ENCODE results near the gene IGF1.
A peak's percentile ranks its signal among the peaks of the same experiment; 100 is the strongest.

Gene IGF1

DNA sequence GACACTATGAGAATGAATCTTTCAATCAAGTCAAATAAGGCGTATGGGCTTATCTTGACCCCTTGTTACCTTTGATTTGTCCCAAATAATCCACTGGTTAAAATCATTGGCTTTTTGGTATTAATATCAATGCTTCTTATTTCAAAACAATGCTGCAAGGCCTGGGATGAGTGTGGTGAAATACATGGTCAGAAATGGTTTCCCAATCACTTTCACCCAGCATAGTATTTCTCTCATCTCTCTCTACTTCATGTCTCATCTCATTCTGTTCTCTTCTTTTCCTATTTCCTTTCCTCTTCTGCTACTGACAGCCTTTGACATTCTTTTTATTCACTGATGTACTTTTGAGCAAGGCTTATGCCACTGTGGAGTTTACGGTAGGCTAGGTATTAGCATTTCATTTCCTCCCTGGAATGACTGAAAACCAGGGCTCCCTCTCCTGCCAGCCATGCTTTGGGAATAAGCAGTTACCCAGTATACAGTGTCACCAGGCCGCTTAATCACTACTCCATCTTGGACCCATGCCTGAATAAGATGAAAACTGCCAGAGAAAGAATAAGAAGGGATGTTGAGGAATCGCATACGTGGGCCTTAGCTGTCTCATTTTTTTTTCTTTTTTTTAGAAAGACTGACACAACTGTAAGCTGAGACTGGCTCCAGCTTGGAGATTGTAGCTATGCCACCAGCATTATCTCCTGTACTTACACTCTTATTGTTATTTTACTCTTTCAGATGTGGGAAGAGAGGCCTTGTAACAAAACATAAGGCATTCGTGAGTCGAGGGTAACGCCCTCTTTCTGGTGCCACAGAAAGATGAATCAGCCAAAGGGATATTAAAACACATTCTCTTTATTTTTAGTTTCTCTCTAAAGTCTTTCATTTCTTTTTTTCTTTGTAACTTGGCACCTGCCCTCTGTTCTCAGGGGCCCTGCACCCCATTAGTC is 53.5 kb downstream of the IGF1 start:
- DNase-seq, result peak in 1 of 14 donors; percentile 57

DNA sequence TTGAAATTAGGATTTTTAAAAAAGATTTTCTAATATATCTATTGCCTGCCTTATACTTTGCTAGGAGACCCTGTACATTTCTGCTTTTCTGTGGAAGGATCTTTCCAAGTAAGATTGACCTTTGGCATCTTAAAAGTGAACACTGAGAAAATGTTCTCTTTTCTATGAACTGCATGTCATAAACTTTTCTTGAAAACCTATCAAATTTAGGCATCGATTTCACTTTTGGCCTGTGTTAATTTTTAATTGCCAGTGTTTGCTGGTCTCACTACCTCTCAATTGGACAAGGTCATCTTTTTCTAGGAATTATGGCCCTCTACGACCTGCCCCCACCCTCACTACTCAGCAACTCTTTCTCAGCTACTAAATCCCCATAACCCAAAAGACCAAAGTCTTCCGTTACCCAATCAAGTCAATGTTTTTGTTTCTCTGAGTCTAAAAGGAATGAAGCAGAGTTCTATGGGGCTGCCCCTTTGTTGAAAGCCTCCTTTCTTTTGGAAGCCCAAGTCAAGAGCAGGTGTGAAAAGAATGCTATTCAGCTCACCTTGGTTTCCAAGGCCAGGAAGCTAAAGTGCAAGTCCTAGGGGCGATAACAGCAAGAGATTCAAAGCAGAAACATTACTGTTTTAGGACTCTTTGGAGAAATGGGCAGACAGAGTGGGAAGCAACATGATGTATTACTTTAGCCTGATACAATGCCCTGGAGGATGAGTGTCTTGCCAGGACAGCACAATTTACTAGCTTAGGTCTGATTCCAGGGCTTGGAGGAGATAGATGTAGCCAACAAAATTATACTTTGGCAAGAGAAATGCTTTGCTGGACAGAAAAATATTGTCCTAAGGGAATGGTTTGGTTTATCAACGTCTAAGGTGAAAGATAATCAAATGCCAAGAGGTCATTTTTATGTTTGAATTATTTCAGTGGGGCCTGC is 55.0 kb downstream of the IGF1 start:
- DNase-seq, result no peak

DNA sequence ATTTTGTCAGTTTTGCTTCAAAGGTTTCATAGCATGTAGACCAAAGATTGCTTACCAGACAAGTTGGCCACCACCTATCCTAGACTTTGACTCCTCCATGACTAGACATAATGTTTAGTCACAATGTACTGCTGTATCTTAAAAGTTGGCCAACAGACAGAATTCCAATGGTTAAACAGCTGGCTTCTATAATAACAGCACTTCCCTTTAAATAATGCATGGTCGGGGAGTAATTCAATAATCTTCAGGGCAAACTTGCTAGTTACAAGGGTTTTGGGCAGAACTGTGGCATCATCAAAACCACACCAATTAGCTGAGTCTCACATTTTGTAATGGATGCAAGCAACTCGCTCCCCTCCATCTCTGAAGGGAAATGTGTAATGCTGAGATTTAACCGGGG is 56.9 kb downstream of the IGF1 start:
- DNase-seq, result no peak

DNA sequence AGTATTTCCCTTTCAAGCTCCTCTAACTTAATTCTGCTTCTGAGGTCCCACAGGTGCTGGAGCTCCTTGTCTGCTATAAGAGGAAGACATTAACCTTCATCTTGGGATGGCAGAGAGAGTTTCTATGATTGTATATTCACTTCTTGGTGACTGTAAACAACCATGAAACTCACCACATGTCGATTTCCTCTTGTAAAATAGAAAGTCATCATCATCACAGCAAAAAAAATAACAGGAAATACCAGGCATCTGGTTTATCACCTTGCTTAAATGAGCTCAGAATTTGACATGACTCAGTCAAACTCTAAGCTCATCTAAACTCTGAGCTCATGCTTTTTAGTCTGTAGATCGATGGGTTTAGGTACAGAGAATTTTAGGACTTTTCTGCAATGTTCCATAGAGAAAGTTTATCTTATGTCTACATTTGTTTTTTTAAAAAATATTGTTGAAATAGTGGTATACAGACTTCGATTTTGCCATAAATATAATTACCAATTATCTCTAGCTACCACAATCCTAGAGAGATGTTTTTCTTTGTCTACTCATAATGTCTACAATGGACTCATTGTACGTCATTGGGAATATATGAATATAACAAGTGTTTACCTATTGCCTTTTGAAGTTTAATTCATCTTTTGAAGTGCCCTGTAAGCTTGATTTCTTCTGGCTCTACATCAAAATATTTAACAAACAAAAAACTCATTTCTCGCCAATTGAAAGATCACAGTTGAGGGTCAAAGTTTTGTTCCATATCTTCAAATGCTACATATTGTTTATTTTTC is 58.4 kb downstream of the IGF1 start:
- no peak for DNase-seq

DNA sequence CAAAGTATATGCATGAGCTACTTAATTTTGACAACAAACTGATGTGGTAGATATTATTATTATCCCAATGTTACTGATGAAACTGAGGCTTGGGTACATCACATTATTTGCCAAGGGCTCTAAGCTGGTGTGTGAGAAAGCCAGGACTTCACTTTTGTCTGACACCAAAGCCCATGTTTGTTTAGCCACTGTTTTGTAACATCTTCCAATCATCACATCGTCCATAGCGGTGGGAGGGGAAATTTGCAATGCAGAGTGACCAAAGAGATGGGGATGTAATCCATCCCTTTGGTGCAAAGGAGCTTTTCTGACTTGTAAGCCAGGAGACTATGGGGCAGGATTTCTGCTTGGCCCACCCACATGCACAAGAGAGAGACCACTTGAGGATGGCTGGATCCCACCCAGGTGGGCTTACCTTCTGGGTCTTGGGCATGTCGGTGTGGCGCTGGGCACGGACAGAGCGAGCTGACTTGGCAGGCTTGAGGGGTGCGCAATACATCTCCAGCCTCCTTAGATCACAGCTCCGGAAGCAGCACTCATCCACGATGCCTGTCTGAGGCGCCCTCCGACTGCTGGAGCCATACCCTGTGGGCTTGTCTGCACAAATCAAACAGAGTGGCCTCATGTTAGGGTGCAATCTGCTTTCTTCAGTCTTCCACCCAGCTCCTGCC is 61.1 kb downstream of the IGF1 start:
- DNase-seq, result no peak

DNA sequence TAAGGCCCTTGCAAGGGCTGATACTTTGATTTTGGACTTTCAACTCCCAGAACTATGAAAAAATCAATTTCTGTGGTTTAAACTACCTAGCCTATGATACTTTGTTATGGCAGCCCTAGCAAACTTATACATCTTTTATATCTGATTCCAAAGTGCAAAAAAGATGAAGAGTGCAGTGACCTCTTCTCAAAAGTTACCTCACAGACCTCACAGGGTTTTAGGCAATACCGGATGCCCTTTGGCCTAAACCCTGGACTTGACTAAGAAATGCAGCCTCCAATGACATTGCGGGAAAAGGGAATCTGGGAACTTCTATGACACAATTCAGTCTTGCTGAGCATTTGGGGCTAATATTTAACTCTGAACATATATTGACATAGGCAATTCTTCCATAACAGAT is 63.3 kb downstream of the IGF1 start:
- DNase-seq, result no peak

DNA sequence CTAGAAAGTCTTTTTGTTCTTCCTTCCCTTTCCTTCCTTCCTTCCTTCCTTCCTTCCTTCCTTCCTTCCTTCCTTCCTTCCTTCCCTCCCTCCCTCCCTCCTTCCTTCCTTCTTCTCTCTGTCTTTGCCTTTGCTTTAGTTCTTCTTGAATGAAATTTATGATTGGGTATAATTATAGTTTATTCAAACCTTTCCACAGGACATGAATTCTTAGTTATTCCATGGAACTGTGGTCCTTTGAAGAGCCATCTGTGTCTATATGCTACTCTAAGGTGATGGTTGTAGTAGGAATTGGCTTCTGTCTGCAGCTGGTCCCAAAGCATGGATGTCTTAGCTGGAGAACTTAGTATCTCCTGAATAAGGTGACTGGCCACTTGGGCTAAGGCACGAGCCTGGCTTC is 64.8 kb downstream of the IGF1 start:
- no peak for DNase-seq

DNA sequence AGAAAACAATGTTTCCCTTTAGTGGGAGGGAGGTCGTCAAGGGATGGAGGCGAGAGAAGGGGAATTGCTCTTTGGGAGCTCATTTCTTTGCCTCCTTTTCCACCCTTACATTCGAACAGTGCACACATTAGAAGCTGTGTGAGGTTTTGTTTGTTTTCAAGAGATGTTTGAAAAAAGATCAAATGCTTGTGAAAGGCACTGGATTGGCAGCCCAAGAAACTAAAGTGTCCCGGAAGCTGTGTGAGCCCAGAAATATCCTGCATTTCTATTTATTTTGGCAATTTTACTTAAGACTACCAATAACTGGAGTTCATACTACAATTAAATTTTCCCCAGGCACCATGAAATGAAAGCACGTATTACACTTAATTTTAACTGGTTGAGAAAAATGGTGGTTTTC is 67.0 kb downstream of the IGF1 start:
- no peak for DNase-seq

DNA sequence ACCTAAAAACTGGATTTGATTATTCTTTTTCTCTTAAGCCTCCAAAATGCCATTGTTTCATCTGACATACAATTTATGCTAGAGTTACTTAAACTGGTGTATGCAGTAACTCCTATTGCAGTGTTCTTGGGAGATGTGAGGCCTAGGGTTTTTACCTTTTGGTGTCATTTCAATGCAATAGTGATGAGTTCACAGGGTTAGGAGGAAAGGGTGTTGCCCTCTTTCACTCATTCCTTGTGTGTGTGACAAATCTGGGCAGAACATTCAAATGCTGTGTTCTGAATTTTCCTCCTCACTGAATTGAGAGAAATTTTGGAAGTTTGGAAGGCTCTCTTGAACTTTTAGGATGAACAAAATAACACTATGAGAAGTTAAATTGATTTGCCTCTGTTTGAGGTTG is 69.9 kb downstream of the IGF1 start:
- DNase-seq, result no peak

DNA sequence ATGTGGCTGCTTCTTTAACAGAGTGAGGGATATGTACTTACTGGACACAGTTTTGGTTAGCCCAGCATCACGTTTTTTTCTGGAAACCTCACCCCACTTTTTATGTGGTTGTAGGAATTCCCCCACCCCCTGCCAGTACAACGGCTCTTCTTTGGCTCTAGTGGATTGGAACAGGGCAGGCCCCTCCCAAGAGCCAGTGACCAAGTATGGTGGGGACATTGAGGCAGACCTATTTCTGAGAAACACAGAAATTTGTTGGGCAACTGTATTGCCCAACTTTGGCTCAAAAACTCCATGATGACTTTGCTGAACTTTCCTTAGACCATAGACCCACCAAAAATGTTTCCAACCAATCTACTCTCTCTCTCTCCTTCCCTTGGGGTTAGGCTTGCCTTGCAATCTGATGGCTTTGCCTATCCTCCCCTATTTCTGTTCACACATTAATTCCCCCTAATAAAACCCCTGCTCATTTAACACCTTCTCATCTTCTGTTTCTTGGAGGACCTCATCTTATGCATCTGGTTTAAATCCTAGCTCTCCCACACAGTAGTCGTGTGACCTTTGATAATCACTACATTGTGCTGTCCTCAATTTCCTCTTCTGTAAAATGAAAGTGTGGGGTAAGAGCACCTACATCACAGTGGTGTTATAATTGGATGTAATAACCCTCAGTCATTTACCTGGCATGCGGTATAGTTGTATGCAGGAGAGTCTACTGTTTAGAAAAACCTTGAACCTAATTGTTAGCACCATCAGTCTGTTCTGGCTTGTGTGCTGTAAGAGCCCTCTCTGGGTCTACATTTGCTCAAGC is 71.7 kb downstream of the IGF1 start:
- no peak for DNase-seq

DNA sequence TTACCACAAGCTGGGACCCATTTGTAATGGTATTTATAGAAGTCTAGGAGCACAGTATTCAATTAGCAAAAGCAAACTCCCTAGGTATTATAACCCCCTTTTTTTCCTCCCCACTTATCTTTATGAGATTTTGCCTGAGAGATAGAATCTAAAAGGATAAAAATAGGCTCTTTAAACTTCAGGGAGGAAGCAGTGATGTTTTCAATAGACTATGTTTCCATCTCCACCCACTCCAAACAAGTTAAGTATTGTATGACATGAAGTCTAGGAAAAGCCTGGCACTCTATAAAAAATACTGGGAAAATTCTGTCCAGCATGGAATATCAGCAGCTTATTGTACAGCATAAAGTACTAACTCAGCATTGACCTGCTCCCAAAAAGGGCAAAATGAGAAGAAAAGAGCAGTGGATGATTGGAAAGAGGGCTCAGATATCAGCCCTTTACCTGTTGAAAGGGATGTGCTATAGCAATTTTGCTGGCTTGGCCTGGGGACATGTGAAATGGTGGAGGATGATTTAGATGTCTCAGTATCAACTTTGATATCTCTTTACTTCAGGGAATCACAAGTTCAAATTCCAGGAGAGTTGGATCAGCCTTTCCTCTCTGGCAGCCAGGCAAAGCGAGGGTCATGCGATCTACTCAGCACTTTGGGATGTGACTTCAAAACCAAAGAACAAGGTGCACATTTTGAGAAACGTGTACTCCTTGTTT is 72.4 kb downstream of the IGF1 start:
- no peak for DNase-seq

DNA sequence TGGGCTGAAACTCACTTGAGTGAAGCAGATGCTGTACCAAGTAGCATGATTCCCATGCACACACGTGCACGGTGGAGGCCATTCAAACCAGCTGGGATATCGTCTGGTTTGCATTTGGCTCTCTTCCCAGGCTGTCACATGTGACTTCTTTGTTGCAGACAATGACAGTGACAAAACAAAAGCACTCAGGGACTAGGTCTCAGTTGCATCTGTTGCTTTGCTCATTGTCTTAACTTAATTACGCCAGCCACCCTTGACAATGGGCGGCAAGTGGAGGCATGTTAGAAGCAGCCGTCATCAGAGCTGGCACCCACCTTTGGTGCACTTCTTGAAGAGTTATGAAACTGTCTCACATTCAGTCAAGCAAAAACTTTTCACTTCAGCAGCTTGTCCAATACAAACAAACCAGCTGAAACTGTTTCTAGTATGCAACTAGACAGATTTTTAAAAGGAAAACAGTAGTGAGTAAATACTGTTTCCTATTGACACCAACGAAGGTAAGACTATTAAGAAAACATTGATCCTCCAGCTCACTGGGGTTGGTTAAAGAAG is 74.3 kb downstream of the IGF1 start:
- DNase-seq, result peak in 9 of 14 donors; percentile 20 to 55 (median 36)

DNA sequence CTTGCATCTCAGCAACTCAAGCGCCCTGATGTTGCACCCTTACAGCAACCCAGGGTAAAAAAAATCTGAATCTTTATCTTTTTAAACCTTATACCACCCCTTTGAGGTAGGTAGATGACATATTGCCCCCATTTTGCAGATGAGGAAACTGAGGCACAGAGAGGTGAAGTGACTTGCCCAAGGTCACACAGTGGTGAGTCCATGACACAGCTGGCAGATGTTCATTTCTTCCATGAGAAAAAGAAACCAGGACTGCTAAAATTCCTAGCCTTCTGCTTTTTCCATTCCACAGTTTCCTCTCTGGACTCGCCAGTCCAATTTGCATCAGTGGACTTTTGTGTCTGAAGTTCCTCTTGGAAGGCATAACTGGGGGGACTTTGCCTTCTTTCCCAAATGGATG is 79.3 kb downstream of the IGF1 start:
- DNase-seq, result no peak

DNA sequence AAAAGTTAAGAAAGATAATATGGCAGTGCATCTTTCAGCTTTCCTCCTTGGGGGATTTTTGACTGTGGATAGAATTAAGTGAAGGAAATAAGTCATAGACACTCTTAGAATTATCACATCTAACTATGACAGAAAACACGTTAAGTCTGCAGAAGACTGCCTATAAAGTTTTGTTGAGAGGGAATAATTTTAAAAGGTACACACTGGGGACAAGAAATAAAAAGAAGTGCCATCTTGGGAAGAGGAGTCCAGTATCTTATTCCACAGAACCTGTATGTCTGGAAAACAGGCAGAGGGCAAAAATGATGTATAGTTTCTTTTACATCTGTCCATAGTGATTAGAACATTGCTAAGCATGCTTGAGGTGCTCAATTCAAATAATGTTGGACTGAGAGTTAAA is 80.7 kb downstream of the IGF1 start:
- DNase-seq, result no peak

DNA sequence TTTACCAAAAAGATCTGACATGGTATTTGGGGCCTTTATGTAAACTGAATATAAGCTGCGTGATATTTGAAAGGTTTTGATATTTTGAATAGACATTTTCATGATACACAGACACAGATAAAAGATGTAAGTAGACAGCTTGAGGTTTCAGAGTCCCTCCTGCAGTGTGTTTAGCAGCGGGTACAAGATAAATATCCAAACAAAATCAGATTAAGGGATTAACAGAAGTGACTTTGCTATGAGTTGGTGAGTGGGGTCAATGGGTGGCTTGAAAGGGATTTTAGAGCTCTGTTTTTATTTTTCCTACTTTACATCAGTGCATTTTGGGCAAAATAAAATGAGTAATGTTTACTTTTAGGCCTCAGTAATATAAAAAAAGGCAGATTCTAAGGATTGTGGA is 84.1 kb downstream of the IGF1 start:
- no peak for DNase-seq

DNA sequence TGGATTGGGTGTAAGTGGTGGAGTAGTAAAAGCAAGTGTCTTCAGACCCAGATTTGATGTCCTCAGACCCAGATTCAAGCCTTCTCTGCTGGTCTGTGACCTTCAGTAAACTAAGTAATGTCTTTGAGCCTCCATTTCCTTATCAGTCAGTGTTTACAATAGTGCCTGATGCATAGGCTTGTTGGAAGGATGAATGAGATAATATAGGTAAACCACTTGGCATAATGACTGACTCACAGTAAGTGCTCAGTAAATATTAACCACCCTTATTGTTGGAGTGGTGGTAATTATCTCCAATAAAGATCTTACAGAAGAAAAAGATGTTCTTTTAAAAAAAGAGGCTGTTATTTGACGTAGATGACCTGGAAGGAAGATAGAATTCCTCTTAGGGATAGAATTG is 86.2 kb downstream of the IGF1 start:
- DNase-seq, result no peak

DNA sequence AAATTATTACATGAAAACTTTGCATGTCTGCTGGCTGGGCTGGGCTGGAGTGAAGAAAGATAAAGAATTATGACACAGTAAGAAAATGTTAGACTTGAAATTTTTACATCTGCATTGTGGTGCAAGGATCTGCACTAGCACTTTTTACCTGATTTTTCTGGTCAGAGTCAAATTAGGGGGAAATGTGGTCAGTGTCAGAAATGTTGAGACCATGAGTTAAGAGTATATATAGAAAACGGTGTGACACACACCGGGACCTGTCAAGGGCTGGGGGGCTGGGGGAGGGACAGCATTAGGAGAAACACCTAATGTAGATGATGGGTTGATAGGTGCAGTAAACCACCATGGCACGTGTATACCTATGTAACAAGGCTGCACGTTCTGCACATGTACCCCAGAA is 90.3 kb downstream of the IGF1 start:
- DNase-seq, result no peak

DNA sequence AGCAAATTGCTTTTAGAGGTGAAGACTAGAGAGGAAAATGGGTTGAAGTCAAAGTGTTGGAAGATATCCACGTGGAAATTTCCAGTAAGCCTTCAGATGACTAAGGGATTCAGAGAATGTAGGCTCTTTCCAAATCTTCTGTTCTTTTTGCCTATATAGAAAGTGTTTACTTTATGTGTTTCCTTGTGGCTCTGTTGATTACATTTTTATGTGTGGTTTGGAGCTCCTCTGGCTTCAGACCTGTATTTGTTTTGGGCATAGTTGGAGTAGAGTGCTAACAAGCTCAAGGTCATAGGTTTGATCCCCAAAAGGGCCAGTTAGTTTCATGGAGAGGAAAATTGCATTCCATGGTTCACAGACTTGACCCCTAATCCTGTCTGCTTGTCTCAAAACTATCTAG is 91.9 kb downstream of the IGF1 start:
- no peak for DNase-seq

DNA sequence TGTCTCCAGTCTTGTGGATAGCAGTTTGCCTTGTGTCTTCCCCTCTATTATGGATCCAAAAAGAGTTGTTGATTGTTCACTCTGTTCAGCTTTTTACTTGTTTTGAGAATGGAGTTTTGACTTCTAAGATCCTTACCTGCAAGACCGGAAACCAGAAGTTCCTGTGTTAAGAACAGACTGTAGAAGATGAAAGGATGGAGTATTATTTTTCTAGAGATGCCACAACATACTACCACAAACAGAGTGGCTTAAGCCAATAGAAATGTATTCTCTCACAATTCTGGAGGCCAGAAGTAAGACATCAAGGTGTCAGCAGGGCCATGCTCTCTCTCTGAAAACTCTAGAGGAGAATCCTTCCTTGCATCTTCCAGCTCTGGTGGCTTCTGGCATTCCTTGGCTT is 95.0 kb downstream of the IGF1 start:
- no peak for DNase-seq
